HG02852 (cell line): ENCODE measurements around the gene KCTD15.

ENCODE experiments used
- ATAC-seq: cut with Tn5 transposase; IDR thresholded peaks from one replicate; pipeline ENCODE4 v1.9.1; 2021; ENCODE audit warnings: mild to moderate bottlenecking, moderate library complexity; ENCODE audit not compliant: unreplicated experiment

The KCTD15 gene

DNA sequence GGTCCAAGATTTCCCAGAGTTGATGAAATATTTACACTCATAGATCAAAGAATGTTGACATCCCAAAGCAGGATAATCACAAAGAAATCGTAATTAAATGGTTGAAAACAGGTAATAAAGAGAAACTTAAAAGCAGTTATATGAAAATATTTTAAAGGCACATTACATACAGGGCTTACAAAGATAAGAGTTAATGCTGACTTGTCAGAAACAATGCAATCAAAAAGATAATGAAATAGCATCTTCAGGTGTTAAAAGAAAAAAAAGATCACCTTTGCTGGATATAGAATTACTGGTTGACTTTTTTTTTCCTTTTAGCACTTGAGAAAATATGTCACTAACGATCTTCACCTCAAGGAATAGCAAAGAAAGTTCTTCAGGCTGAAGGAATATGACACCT, 48.8 kb downstream of the KCTD15 start:
- no peak for ATAC-seq

DNA sequence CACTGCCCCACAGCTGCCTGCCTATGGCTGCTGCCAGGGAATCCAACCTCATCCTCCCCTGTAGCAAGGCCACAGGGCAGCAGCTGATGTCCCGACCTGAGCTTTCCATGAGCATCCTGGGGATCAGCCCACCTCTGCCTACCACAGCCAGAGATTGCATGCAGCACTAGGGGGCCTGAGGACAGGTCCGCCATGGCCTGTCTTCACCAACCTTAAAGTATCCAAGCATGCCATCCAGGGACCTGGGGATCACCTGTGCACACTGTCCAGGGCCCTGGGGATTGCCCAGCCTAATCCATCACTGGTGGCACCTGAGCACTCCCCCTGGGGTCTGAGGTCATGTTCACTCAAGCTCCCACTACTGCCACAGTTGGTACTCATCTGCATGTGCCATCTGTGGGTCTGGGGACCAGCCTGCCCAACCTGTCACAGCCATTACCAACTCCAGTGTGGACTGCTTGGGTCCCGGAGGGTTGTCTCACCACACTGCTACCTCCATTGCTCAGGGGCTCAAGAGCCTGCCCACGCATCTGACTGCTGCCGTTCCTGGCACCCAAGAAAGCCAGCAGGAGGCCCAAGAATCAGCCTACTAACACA, 53.0 kb downstream of the KCTD15 start:
- no peak for ATAC-seq

DNA sequence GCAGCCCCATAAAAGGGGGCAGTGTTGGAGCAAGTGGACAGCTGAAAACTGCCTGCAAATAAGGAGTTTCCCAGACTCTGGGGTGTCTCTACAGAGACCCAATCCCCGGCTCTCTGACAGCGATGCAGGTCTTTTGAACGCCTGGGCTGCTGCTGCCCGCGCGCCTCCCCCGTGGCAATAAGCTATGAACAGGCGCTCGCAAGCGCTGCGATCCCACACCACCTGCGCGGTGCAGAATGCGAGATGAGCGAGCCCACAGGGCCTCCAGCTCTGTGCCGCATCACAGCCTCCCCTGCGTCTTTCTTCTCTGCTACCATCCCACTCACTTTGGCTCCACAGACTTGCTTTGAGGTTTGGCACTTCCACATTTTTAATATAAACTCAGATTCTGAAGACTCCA, 62.3 kb downstream of the KCTD15 start:
- ATAC-seq, result no peak

DNA sequence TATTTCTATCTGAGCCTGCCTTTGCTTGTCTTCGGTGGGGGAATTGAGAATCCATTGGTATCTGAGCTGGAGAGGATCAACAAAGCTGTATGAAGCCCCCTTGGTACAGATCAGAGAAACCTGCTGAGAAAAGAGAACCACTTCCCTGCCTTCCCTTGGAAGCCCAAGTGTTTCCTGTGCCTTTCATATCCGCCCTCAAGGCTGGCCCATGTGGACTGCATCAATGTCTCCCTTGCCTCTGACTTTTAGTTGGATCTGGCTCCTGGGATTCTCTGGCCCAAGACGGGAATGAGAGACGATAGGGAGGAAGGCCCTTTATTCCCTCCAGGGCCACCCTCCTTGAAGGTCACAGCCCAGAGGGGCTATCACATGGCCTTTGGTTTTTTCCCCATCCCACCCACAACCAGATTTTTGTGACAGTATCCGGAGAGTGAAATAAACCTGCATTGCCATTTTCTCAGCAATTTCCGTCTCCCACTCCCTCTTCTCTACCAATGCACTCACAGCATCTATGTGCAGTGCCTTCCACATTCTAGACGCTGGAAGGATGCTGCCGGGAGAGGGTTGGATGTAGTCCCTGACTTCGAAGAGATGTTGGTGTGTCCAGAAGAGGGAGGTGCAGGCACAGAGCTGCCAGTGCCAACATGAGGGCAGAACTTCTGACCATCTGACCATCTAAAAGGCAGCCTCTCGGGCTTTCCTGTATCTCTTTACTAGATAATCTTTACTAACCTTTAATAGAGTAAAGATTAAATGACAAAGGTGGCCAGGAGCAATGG, 63.8 kb downstream of the KCTD15 start:
- no peak for ATAC-seq

DNA sequence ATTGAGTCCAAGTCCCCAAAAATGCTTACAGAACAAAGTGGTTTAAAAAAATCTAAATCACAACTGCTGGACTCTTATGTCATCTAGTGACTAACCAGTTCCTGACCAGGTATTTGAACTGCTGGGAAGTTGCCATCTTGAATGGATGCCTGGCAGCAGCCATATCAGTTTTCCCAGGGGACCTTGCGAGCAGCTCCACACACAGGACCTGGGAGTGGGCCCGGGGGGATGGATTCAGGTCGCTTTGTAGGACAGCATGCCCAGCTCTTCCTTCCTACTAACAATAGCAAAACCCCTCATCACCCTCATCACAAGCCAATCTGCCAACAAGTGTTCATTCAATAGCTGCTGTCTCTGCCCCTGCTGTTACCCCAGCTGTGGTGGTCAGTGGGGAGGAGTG, 65.3 kb downstream of the KCTD15 start:
- ATAC-seq, result no peak

DNA sequence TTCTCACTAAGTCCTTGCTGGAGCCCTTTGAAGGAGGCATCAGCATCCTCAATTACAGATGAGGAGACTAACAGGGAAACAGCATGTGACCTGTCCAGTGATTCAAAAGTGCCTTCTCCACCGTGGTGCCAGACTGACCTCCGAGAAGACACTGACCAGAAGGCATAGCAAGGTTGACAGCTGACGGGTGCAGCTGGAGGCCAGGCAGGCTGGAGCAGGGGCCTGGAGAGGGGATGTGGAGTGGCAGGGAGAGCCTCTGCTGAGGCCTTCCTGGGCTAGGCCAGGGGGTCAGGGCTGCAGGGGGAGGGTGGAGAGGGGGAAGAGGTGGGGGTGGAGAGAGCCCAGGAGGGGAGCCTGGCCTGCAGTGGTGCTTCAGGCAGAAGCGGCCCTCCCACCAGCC, 66.3 kb downstream of the KCTD15 start:
- no peak for ATAC-seq

DNA sequence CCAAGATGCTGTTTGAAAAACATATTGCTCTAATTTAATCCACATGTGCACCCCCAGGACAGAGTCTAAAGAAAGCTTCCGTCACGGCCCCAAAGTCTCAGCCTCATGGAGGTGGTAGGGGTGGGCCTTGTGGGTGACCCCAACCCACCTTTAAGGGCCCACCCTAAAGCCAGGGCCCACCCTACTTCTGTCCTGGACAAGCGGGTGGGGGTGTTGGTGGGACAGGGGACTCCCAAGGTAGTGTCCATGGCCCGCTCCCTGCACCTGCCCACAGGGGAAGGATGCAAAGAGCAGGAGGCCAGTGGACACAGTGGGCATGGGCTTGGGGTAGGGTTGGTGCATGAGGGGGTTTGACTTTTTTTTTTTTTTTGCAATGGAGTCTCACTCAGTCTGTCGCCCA, 66.8 kb downstream of the KCTD15 start:
- ATAC-seq, result no peak

DNA sequence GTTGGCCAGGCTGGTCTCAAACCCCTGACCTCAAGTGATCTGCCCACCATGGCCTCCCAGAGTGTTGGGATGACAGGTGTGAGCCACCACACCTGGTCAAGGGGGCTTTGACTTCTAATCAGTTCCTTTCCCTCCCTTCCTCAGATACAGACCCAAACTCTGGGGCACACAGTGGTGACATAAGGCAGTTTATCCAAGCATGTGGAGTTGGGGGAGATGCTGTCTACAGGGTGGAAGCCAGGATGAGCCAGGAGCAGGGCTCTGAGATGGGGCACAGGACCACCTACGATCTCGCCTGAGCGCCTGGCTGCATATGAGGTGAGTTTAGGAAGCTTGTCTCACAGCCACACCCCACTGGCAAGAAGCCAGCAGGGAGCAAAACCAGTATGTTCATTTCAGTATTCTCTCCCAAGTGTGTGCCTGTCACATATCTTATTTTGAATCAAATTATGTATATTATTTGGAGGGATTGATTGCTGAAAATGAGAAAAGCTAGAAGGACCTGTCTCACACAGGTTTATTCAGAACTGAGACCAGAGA, 67.7 kb downstream of the KCTD15 start:
- ATAC-seq, result no peak

DNA sequence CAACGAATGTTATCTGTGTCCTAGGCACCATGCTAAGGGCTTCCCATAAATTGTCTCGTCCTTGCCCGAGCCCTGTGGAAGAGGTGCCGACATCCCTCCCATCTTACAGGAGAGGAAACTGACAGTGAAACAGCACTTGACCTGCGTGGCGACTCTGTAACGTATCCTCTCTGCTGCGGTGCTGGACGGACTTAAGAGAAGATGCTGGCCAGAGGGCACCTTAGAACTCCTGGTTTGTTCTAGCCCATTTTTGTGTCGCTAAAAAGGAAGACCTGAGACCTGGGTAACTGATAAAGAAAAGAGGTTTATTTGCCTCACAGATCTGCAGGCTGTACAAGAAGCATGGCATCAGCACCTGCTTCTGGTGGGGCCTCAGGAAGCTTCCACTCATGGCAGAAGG, 68.6 kb downstream of the KCTD15 start:
- ATAC-seq, result no peak
